Lung (tissue), 12 donors: ENCODE results near the gene NRCAM. TPM values are rescaled to one million over a fixed set of nuclear protein-coding genes. Genes with fewer than 3 reads are reported as not detected.

Source experiments
- ATAC-seq: fragments of 200-7000 bp; cut with Tn5 transposase; one replicate; pipeline ENCODE4 v1.9.1; 2020; ENCODE audit warnings: moderate number of reproducible peaks; ENCODE audit not compliant: insufficient read depth, low FRiP score
- DNase-seq, 3 donors: peaks; one replicate each; pipeline ENCODE4 v3.0.0-alpha.2; 2013 to 2017
- H3K27ac ChIP-seq, 2 donors: one replicate each; pipeline ENCODE4 v1.5.1; 2013; ENCODE audit warnings: mild to moderate bottlenecking in 2 of 2, moderate library complexity in 2 of 2, control low read depth in 1 of 2, inconsistent platforms in 1 of 2, low read depth in 1 of 2, low read length in 1 of 2
- H3K27me3 ChIP-seq, 3 donors: one replicate each; pipeline ENCODE4 v1.5.1; 2013; ENCODE audit warnings: low read length in 2 of 3; ENCODE audit not compliant: control insufficient read depth in 3 of 3, insufficient read depth in 3 of 3
- H3K36me3 ChIP-seq, 4 donors: one replicate each; pipeline ENCODE4 v1.5.1; 2013; ENCODE audit warnings: low read length in 4 of 4, mild to moderate bottlenecking in 1 of 4, moderate library complexity in 1 of 4; ENCODE audit not compliant: control insufficient read depth in 4 of 4, insufficient read depth in 4 of 4
- H3K4me1 ChIP-seq, 5 donors: one replicate each; pipeline ENCODE4 v1.5.1; 2013; ENCODE audit warnings: low read length in 5 of 5, mild to moderate bottlenecking in 2 of 5, moderate library complexity in 1 of 5; ENCODE audit not compliant: control insufficient read depth in 5 of 5, insufficient read depth in 5 of 5
- H3K4me3 ChIP-seq: one replicate; pipeline ENCODE4 v1.5.1; 2013; ENCODE audit warnings: mild to moderate bottlenecking, control low read depth, moderate library complexity
- H3K9ac ChIP-seq, 2 donors: one replicate each; pipeline ENCODE4 v1.5.1; 2013; ENCODE audit warnings: low read length in 2 of 2, control low read depth in 1 of 2; ENCODE audit not compliant: insufficient read depth in 1 of 2
- H3K9me3 ChIP-seq, 4 donors: one replicate each; pipeline ENCODE4 v1.5.1; 2013; ENCODE audit warnings: low read length in 3 of 4, mild to moderate bottlenecking in 1 of 4, moderate library complexity in 1 of 4; ENCODE audit not compliant: control insufficient read depth in 4 of 4, insufficient read depth in 3 of 4
- CTCF ChIP-seq: IDR thresholded peaks from 2 replicates; pipeline ENCODE4 v1.5.1; 2012; ENCODE audit warnings: mild to moderate bottlenecking; ENCODE audit errors: control extremely low read depth, extremely low read depth
- WGBS, 2 donors: extraction: QIAGEN DNeasy Blood & Tissue Kit; methylation state at CpG; one replicate each; pipeline ENCODE4 v1.1.7; 2013; 5-methylcytosine and 5-hydroxymethylcytosine counted together
- polyA plus RNA-seq, 2 donors: library from polyadenylated mRNA; stranded (reverse); fragments of 200-250 nt; gene quantifications; one replicate each; pipeline ENCODE4 v1.2.1, GENCODE V29; 2013
- total RNA-seq, 2 donors: library from RNA; depleted of rRNA in 1 of 2; stranded (reverse); fragments of >200 nt in 1 of 2; gene quantifications; one replicate each; pipeline ENCODE4 v1.2.1, GENCODE V29; 2014 to 2021
- donor health status: control.
- donor health status: control.
- donor health status: Bipolar disorder and iron deficiency.
- donor health status: healthy.
- donor health status: DM: yes; HTN: yes; CAD: no.

Gene NRCAM
- total and polyA plus RNA-seq, 4 donors = 2.5 to 32.4 (median 11.0) TPM

- Histone ChIP-seq H3K27me3 (no peaks in the 10 kb centered on the region), H3K9ac (no peak overlapping the region), H3K27ac (no peak overlapping the region), H3K4me3 (no peak overlapping the region), H3K9me3 (no peaks in the 10 kb centered on the region), H3K4me1 (no peaks in the 10 kb centered on the region), H3K36me3 (no peaks in the 10 kb centered on the region)
- DNase-seq = no peak
- TF ChIP-seq CTCF = no peak
- 56 to 58% methylated on average over 3 of the region's 3 CpGs for WGBS, 2 donors
- no peak for ATAC-seq
These were observed 229.4 kb downstream of the NRCAM start for GRCh38 chr7:108226816-108227299.

- no peaks in the 10 kb centered on the region for H3K27me3 ChIP-seq
- no peak overlapping the region for H3K27ac ChIP-seq
- no peak overlapping the region for H3K4me3 ChIP-seq
- DNase-seq (no peak), ATAC-seq (no peak)
- no peaks in the 10 kb centered on the region for H3K36me3 ChIP-seq
- no peak for TF ChIP-seq CTCF
- H3K9me3 ChIP-seq = no peaks in the 10 kb centered on the region
- no peak overlapping the region for H3K9ac ChIP-seq
- 74 to 90% methylated on average over 2 of the region's 2 CpGs for WGBS, 2 donors
- H3K4me1 ChIP-seq = no peaks in the 10 kb centered on the region
These were observed 230.6 kb downstream of the NRCAM start for GRCh38 chr7:108225531-108226181.

- H3K9ac ChIP-seq = no peak overlapping the region
- no peak overlapping the region for H3K27ac ChIP-seq
- no peaks in the 10 kb centered on the region for H3K36me3 ChIP-seq
- no peaks in the 10 kb centered on the region for H3K9me3 ChIP-seq
- DNase-seq (no peak), ATAC-seq (no peak)
- 98 to 99% methylated on average over 1 of the region's 1 CpG for WGBS, 2 donors
- no peak overlapping the region for H3K4me3 ChIP-seq
- no peaks in the 10 kb centered on the region for H3K27me3 ChIP-seq
- H3K4me1 ChIP-seq = no peaks in the 10 kb centered on the region
- TF ChIP-seq CTCF = no peak
These were observed 231.8 kb downstream of the NRCAM start for GRCh38 chr7:108224387-108224786.
